LNCAP (cell line): ENCODE results near the gene CSNK1G3.

Source experiments
- TF ChIP-seq, protein P1 (sequence below): fragments of 450-650 bp; IDR thresholded peaks from 2 replicates; pipeline ENCODE4 v1.5.1; 2017; ENCODE audit warnings: mild to moderate bottlenecking

Gene CSNK1G3

DNA sequence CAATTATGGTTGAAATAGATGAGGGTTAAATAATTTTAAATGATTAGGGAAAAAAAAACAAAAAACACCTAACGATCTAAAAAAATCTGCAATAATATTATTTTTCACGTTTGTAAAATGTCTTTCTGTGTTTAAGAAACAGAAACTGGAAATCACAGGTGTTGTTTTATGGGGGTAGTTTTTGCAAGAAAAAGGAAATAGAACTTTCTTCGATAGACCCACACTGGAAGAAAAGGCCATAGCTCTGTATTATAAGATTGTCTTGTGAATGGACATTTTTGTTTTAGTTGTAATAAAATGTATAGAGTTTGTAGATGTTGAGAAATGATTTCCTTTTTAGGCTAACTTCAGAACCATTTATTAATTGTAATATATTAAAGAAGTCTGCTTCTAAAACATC, 5.5 kb downstream of the CSNK1G3 start:
- TF ChIP-seq, protein P1, sequence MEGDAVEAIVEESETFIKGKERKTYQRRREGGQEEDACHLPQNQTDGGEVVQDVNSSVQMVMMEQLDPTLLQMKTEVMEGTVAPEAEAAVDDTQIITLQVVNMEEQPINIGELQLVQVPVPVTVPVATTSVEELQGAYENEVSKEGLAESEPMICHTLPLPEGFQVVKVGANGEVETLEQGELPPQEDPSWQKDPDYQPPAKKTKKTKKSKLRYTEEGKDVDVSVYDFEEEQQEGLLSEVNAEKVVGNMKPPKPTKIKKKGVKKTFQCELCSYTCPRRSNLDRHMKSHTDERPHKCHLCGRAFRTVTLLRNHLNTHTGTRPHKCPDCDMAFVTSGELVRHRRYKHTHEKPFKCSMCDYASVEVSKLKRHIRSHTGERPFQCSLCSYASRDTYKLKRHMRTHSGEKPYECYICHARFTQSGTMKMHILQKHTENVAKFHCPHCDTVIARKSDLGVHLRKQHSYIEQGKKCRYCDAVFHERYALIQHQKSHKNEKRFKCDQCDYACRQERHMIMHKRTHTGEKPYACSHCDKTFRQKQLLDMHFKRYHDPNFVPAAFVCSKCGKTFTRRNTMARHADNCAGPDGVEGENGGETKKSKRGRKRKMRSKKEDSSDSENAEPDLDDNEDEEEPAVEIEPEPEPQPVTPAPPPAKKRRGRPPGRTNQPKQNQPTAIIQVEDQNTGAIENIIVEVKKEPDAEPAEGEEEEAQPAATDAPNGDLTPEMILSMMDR = no peak

DNA sequence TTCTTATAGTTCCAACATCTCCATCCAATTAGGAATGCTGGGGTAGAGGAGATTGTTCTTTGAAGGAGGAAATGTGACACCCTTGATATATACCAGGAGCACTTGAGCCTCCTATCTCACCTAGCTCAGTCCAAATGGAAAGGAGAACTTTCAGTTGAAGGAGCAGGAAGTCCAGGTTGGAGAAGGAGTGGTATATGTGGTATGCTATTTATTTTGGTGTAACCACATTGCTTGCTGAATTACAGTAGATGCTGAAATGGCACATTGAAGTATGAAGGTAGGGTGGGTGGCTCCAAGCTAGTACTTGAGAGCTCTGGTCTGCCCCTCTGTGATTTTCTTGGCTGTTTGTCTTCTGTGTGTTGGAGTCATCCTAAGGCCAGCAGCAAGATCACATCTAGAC, 6.1 kb downstream of the CSNK1G3 start:
- TF ChIP-seq, protein P1 = no peak

DNA sequence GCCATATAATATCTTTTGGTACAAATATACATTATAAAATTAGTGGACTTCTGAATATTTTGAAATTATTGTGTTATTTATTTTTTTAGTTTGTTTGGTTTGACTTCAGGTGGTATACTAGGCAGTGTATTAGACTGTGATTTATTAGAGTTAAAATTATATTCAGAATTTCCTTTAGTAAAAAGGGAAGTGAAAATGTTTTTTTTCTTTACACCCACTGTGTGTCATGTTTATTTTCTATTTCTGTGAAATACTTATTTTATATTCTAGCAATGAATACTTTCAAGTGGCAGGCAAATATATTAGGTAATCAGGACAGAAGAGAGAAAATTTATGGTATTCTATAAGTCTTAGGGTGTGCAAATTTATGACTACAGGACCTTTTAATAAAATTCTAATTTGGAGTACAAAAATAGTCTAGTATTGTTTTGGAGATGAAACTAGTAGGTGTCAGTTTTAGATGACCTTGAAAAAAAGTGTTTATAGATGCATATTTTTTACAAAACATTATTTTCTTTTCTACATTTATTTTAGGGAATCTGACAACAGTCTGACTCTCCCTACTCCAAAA, 8.8 kb downstream of the CSNK1G3 start:
- TF ChIP-seq, protein P1 = no peak

DNA sequence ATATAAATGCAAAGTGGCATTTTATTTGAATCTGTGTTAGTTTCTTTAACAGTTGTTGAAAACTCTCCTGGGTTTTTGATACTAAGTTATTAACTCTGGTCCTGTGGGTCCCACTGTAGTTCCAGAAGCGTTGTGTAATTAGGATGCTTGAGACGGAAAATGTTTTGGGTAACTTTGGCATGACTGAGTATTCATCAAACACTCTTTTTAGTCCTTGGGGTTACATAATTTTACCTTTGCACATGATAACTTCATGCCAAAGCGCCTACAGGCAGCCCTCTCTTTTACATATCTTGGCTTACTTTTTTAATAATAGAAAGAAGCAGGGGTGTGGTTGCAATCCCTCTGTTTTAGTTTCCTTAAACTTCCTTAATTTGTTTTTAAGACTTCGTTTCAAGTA, 12.2 kb downstream of the CSNK1G3 start:
- TF ChIP-seq, protein P1 = no peak

DNA sequence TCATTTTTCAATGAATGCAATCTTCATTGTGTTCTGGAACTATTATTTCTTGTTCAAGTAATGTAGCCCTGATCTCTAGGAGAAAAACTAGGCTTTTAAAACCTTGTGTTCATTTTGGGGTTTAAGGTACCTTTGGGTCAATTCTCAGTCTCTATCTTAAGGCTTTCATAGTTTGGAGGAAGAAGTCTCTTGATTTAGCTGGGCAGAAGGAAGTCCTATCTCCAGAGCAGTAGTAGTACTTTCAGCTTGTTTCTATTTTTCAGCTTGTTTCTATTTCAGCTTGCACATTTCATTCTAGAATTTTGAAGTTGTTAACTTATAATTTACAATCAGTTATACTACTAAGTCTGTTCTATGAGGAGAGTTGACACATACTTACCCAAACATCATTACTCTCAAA, 15.2 kb downstream of the CSNK1G3 start:
- TF ChIP-seq, protein P1 = no peak

DNA sequence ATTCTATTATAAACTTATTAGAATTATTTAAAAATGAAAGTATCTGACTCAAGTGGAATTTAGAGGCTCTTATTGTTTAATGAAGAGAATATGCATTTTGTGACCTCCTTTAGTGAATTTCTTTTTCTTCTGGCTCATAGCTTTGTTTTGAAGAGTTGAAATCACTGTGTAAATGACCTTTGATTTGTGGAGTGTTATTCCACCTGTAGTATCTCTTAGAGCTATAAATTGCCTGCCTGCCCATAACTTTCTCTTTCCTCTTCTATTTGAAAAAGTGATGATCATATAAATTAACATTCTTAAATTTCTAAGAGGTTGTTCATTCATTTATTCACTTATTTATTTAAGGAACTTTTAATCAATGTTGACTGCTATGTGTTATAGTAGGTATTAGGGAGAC, 16.1 kb downstream of the CSNK1G3 start:
- TF ChIP-seq, protein P1 = no peak

DNA sequence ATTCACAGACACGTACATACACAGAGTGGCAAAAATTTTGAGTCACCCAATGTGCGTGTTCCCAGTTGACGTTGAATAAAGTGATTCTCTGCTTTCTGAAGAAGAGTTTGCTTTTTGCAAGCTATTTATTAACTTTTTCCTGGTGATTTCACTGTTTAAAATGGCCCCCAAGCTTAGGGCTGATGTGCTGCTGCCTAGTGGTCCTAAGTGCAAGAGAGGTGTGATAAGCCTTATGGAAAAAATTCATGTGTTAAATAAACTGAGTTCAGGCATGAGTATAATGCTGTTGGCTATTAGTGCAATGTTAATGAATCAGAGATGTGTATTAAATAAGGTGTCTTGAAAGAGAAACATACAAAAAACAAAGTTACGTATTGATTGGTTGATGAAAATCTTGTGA, 16.9 kb downstream of the CSNK1G3 start:
- TF ChIP-seq, protein P1 = no peak

DNA sequence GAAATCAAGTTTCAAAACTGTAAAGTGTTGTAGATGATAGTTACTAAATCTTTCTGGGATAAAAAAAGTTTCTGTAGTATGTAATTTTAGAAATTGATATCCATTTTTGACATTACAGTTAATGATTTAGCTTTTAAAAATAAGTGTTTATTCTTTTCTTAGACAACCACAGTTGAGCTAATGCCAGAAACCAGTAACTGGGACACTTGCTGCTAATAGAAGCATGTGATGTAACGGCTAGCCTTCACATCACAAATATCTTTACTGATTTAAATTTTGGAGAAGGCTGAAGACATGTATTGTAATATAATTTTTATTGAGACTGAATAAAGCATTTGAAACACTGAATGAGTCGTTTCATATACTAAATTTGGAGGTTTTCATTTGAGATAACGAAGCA, 18.8 kb downstream of the CSNK1G3 start:
- TF ChIP-seq, protein P1 = no peak
